ENCODE measurements around the gene SPSB4. TPM values are rescaled to one million over a fixed set of nuclear protein-coding genes. Genes with fewer than 3 reads are reported as not detected.

Gene SPSB4
- total and polyA plus RNA-seq, 10 of the 15 experiments (the other 5 are each of a cell fraction or from before 2014, with no cell fraction given): not detected

DNA sequence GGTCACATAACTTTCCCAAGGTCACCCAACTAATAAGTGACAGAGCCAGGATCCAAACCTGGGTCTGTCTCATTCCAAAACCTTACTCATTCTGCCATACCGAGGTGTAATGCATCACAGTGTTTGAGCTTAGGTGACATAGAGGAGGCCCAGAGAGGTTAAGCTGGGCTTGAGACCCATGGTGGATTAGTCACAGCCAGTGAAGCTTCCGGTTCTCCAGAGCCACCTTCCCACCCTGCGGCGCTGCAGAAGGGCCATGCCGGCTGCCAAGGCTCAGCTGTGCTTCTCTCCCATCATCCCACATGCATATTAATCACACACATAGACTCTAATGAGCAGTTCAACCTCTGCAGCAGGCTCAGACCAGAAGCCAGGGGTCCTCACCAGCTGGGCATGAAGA is 42.2 kb downstream of the SPSB4 start:
- DNase-seq (ENCODE audit: low read depth, low spot score) (no peak), FAIRE-seq (no peak), ATAC-seq (no peak)
- Histone ChIP-seq H4K20me1 (ENCODE audit: control insufficient read depth, insufficient read depth) (no peaks in the 10 kb centered on the region), H3K4me2 (ENCODE audit: control insufficient read depth, insufficient read depth) (no peak overlapping the region), H2AFZ (ENCODE audit: control insufficient read depth, low read depth, low read length) (no peak overlapping the region), H3K27ac (ENCODE audit: control insufficient read depth, insufficient read depth) (no peak overlapping the region), H3K4me1 (ENCODE audit: control insufficient read depth, insufficient read depth, low read length) (no peaks in the 10 kb centered on the region), H3K27me3 (replicated peaks in 1 of 2; ENCODE audit: control insufficient read depth in 2 of 2, insufficient read depth in 2 of 2, low read length in 1 of 2) (no peaks in the 10 kb centered on the region), H3K4me3 (no peak overlapping the region), H3K36me3 (ENCODE audit: control insufficient read depth in 2 of 2, insufficient read depth in 2 of 2, low read length in 1 of 2) (no peaks in the 10 kb centered on the region), H3K9ac (ENCODE audit: control insufficient read depth, insufficient read depth, low read length) (no peak overlapping the region), H3K9me3 (replicated peaks; ENCODE audit: control insufficient read depth, insufficient read depth, low read length) (no peaks in the 10 kb centered on the region), H3K79me2 (ENCODE audit: control insufficient read depth, insufficient read depth, low read length) (no peaks in the 10 kb centered on the region)
- SMC1A ChIA-PET (ENCODE audit: uncharacterized antibody, unreplicated experiment): no interaction called here
- POLR2A ChIA-PET: no interaction called here
- TF ChIP-seq ZNF217 (IDR thresholded peaks at IDR 0.05) (no peak), ASH2L (IDR thresholded peaks at IDR 0.05; ENCODE audit: borderline replicate concordance, low read depth) (no peak), YY1 (IDR thresholded peaks at IDR 0.05; ENCODE audit: low read depth, low read length) (no peak), ATF7 (IDR thresholded peaks at IDR 0.05; ENCODE audit: low read depth) (no peak), CBX3 (IDR thresholded peaks at IDR 0.05; ENCODE audit: borderline replicate concordance, low read depth) (no peak), GATAD2B (conservative IDR thresholded peaks at IDR 0.05; ENCODE audit: low read depth) (no peak)
- TF ChIP-seq, protein P1, sequence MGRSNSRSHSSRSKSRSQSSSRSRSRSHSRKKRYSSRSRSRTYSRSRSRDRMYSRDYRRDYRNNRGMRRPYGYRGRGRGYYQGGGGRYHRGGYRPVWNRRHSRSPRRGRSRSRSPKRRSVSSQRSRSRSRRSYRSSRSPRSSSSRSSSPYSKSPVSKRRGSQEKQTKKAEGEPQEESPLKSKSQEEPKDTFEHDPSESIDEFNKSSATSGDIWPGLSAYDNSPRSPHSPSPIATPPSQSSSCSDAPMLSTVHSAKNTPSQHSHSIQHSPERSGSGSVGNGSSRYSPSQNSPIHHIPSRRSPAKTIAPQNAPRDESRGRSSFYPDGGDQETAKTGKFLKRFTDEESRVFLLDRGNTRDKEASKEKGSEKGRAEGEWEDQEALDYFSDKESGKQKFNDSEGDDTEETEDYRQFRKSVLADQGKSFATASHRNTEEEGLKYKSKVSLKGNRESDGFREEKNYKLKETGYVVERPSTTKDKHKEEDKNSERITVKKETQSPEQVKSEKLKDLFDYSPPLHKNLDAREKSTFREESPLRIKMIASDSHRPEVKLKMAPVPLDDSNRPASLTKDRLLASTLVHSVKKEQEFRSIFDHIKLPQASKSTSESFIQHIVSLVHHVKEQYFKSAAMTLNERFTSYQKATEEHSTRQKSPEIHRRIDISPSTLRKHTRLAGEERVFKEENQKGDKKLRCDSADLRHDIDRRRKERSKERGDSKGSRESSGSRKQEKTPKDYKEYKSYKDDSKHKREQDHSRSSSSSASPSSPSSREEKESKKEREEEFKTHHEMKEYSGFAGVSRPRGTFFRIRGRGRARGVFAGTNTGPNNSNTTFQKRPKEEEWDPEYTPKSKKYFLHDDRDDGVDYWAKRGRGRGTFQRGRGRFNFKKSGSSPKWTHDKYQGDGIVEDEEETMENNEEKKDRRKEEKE (IDR thresholded peaks at IDR 0.05): no peak
- in situ Hi-C loops (cut with MboI) (no loop called here), intact Hi-C loops (cut with micrococcal nuclease; ENCODE audit: unreplicated experiment) (no loop called here)
- CTCF ChIA-PET: no interaction called here
- WGBS (ENCODE audit: insufficient coverage, insufficient replicate concordance, low lambda C conversion rate, missing lambda C conversion rate): 35% methylated on average over 5 of the region's 5 CpGs
- no TSS peak for BruUV-seq (replicated peaks)
- RAD21 ChIA-PET (ENCODE audit: unreplicated experiment): no interaction called here

Measured in GM12878 (cell line).